HG02798 (cell line): ENCODE data around the gene NOVA1.

Experiments
- ATAC-seq: cut with Tn5 transposase; IDR thresholded peaks from one replicate; pipeline ENCODE4 v1.9.1; 2021; ENCODE audit warnings: mild to moderate bottlenecking; ENCODE audit not compliant: unreplicated experiment, poor library complexity

NOVA1 gene

GRCh38 chr14:26454105-26454504, 143.7 kb downstream of the NOVA1 start:
- no peak for ATAC-seq

- ATAC-seq: no peak
Observed at GRCh38 chr14:26448181-26448855, 149.5 kb downstream of the NOVA1 start.

- ATAC-seq: no peak
Observed at GRCh38 chr14:26444822-26445221, 153.0 kb downstream of the NOVA1 start.

- no peak for ATAC-seq
Observed at GRCh38 chr14:26443654-26444053, 154.2 kb downstream of the NOVA1 start.

DNA sequence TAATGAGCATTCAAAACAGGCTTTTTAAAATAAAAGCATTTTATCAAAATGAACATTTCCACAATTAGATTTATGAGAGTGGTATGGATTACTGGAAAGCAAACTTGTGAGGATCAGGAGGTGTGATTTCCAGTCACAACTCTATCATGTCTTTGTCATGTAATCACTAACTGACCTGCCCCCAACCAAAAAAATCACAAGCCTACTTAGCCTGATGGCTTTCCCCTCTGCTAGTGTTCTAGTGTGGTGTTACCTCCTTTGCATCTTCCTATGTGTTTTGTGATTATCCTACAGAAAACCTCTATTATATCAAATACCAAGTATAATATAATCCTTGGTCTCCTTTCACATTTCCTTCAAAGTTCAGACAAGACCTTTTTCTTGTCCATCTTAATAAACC, 168.6 kb downstream of the NOVA1 start:
- ATAC-seq: no peak

GRCh38 chr14:26427097-26427496, 170.7 kb downstream of the NOVA1 start:
- ATAC-seq: no peak

DNA sequence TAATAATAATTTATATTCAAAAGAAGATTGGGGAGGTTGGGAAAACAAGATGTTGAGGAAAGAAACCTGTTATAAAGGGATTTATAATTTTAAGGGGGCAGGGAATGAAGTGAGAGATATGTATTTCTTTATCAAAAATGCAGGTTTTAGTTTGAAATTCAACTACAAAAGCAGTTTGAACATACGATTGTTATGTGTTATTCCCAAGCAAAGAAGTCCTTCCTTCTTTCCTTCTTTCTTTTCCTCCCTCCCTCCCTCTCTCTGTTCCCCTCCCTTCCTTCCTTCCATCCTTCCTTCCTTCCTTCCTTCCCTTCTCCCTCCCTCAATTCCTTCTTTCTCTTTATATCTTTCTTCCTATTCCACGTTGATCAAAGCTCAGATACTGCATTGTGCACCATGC, 173.3 kb downstream of the NOVA1 start:
- ATAC-seq: no peak

- ATAC-seq: no peak
Observed at GRCh38 chr14:26415618-26416123, 182.2 kb downstream of the NOVA1 start.

DNA sequence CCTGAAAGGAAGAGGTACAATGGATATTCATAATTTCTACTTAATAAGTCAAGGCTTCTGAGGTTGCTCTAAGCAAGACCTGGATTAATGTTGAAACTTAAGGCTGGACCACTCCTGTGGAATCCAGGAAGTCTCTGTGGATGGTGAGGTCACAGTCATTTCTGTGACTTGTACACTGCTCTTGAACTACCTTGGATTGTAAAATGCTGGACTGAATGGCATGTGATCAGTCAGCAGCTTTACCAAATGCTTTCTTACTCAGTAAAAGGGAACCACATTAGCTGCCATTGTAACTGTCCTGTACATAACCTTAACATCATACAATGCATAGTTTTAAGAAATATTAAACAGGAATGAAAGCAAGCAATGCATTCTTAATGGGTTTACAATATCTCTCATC, 182.9 kb downstream of the NOVA1 start:
- ATAC-seq: no peak

GRCh38 chr14:26414103-26414502, 183.7 kb downstream of the NOVA1 start:
- no peak for ATAC-seq

DNA sequence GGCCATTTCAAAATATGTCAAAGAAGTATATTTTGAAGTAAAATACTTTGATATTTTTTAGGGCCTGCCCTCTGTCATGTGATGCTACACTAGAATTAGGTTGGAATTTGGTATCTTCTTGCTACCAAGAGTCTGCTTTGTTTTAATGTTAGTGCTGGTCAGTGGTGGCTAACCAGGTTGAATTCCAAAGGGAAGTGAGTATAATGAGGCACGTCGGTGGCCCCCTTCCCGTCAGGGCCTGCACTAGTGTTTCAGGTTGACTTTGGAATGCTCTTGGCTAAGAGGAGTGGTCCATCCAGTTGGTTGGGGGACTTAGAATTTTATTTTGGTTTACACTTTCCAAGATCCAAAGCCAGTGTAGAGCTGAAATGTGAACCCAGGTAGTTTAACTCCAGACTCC, 185.4 kb downstream of the NOVA1 start:
- ATAC-seq: no peak

- no peak for ATAC-seq
Observed at GRCh38 chr14:26410189-26410685, 187.6 kb downstream of the NOVA1 start.

DNA sequence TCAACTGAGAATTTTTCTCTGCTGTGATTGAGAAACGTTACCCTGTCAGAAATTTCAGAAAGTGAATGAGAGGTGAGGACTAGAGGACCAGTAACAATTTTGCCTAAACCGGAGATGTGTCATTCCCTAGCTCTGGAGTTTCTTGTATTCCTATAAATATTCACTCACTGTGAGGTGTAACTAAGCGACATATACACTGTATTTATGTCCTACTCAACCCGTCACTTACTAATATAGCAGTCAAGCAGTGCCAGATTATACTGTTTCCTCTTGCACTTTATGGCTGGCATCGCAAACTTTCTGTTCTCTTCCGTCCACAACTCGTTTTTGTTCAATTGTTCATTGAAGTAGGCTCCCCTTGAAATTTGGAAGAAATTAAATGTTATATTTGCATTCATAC, 192.9 kb downstream of the NOVA1 start:
- ATAC-seq: no peak

GRCh38 chr14:26403760-26404159, 194.1 kb downstream of the NOVA1 start:
- no peak for ATAC-seq

GRCh38 chr14:26402126-26402525, 195.7 kb downstream of the NOVA1 start:
- ATAC-seq: no peak

DNA sequence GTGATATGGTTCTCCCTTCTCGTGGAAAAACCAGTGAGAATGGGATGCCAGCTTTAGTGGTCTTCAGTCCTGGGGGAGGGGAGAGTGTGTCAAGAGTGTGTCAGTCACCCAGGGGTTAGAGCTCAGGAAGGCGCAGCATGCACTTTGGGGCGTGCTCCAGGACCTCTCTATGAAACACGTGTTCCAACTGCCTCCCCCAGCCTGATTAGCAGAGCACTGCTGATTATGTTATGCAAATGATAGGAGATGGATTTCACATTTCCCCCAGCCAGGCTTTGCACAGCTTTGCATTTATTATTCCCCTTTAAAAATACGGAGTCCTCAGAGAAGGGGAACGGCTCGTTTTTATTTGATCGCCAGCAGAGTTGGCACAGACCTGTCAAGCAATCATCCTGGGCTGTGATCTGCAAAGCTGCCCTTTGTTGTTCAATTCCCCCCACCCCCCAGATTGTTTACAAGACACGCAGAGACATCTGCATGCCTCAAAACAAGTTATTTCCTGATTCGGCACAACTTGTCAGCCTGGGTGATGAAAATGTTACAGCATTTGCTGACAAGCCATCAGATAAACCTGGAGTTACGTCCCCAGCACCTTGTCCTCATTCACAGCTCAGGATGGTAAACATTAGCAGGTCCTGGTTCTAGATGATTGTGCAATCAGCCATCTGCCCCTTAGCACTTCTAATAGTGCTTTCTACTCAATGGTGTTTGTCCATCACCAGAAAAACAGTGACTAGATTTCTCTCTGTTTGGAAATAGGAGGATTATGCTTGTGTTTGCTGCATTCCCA, 196.5 kb downstream of the NOVA1 start:
- ATAC-seq: no peak

GRCh38 chr14:26400373-26400772, 197.5 kb downstream of the NOVA1 start:
- no peak for ATAC-seq

DNA sequence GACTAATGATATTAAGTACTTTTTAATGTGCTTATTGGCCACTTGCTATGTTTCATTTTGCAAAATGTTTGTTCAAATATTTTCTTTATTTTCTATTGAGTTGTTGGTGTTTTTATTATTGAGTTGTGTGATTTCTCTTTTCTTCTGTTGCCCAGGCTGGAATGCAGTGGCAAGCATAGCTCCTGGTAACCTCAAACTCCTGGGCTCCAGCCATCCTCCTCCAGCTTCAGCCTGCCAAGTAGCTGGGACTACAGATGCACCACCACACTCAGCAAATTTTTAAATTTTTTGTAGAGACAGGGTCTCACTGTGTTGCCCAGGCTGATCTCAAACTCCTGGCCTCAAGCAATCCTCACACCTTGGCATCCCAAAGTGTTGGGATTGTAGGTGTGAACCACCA, 199.2 kb downstream of the NOVA1 start:
- ATAC-seq: no peak
